ENCODE measurements around the gene MUC4.
"Not testable (repeated sequence)": the region's sequence is repeated elsewhere in the genome, so short reads cannot be mapped to it uniquely, and the experiment has no call there.

The MUC4 gene

GRCh38 chr3:195781236-195781635, 30.5 kb downstream of the MUC4 start:
- not testable (repeated sequence) for DNase-seq

- DNase-seq = no peak
Measured at GRCh38 chr3:195777975-195778374, 33.8 kb downstream of the MUC4 start.

- DNase-seq = peak; percentile 43 to 56
Measured at GRCh38 chr3:195774917-195775316, 36.8 kb downstream of the MUC4 start.

- no peak for DNase-seq
Measured at GRCh38 chr3:195773956-195774537, 37.7 kb downstream of the MUC4 start.

- DNase-seq = no peak
Measured at GRCh38 chr3:195771646-195772300, 40.0 kb downstream of the MUC4 start.

GRCh38 chr3:195770841-195771645, 40.7 kb downstream of the MUC4 start:
- peak in 1 of 2 experiments; percentile 27 for DNase-seq

- no peak for DNase-seq
Measured at GRCh38 chr3:195770081-195770840, 41.5 kb downstream of the MUC4 start.

GRCh38 chr3:195769551-195769950, 42.2 kb downstream of the MUC4 start:
- DNase-seq = no peak

GRCh38 chr3:195768831-195769303, 42.9 kb downstream of the MUC4 start:
- DNase-seq = no peak

- DNase-seq = no peak
Measured at GRCh38 chr3:195768414-195768813, 43.3 kb downstream of the MUC4 start.

GRCh38 chr3:195767792-195768191, 43.9 kb downstream of the MUC4 start:
- no peak for DNase-seq

GRCh38 chr3:195766671-195767070, 45.1 kb downstream of the MUC4 start:
- DNase-seq = no peak

GRCh38 chr3:195764961-195765706, 46.6 kb downstream of the MUC4 start:
- no peak for DNase-seq

GRCh38 chr3:195763843-195764825, 47.6 kb downstream of the MUC4 start:
- no peak for DNase-seq

GRCh38 chr3:195763076-195763830, 48.5 kb downstream of the MUC4 start:
- no peak for DNase-seq

GRCh38 chr3:195762611-195763010, 49.1 kb downstream of the MUC4 start:
- no peak for DNase-seq

- no peak for DNase-seq
Measured at GRCh38 chr3:195762249-195762585, 49.5 kb downstream of the MUC4 start.

GRCh38 chr3:195761567-195762248, 50.0 kb downstream of the MUC4 start:
- no peak for DNase-seq

GRCh38 chr3:195761123-195761566, 50.6 kb downstream of the MUC4 start:
- no peak for DNase-seq

Data from activated CD4-positive, alpha-beta T cell treated with anti-CD3 and anti-CD28 coated beads, Interleukin-2, amount 50 U/mL, for 48 hours (primary cell).